ENCODE results near the gene MTAP.

Gene MTAP

GRCh38 chr9:21804791-21805190 lies 2.4 kb downstream of the MTAP start:
- DNase-seq (ENCODE audit: low read depth), result no peak

GRCh38 chr9:21806644-21807043 lies 4.2 kb downstream of the MTAP start:
- no peak for DNase-seq (ENCODE audit: low read depth)

GRCh38 chr9:21810388-21810787 lies 8.0 kb downstream of the MTAP start:
- no peak for DNase-seq (ENCODE audit: low read depth)

- DNase-seq (ENCODE audit: low read depth), result no peak
These were observed 8.4 kb downstream of the MTAP start for GRCh38 chr9:21810881-21811280.

- no peak for DNase-seq (ENCODE audit: low read depth)
These were observed 9.5 kb downstream of the MTAP start for GRCh38 chr9:21811914-21812313.

- no peak for DNase-seq (ENCODE audit: low read depth)
These were observed 10.0 kb downstream of the MTAP start for GRCh38 chr9:21812415-21812814.

- DNase-seq (ENCODE audit: low read depth), result peak; percentile 27
These were observed 10.6 kb downstream of the MTAP start for GRCh38 chr9:21812946-21813568.

- DNase-seq (ENCODE audit: low read depth), result peak; percentile 34
These were observed 11.4 kb downstream of the MTAP start for GRCh38 chr9:21813575-21814473.

- DNase-seq (ENCODE audit: low read depth), result no peak
These were observed 13.2 kb downstream of the MTAP start for GRCh38 chr9:21815643-21816042.

GRCh38 chr9:21817176-21817575 lies 14.7 kb downstream of the MTAP start:
- DNase-seq (ENCODE audit: low read depth), result no peak

- DNase-seq (ENCODE audit: low read depth), result no peak
These were observed 23.2 kb downstream of the MTAP start for GRCh38 chr9:21825637-21826036.

- no peak for DNase-seq (ENCODE audit: low read depth)
These were observed 26.5 kb downstream of the MTAP start for GRCh38 chr9:21828853-21829410.

- no peak for DNase-seq (ENCODE audit: low read depth)
These were observed 28.2 kb downstream of the MTAP start for GRCh38 chr9:21830589-21830988.

- no peak for DNase-seq (ENCODE audit: low read depth)
These were observed 29.5 kb downstream of the MTAP start for GRCh38 chr9:21831841-21832509.

GRCh38 chr9:21833090-21833801 lies 30.8 kb downstream of the MTAP start:
- no peak for DNase-seq (ENCODE audit: low read depth)

GRCh38 chr9:21835121-21835520 lies 32.7 kb downstream of the MTAP start:
- DNase-seq (ENCODE audit: low read depth), result no peak

- no peak for DNase-seq (ENCODE audit: low read depth)
These were observed 34.2 kb downstream of the MTAP start for GRCh38 chr9:21836437-21837161.

GRCh38 chr9:21837501-21837900 lies 35.1 kb downstream of the MTAP start:
- no peak for DNase-seq (ENCODE audit: low read depth)

- DNase-seq (ENCODE audit: low read depth), result no peak
These were observed 38.2 kb downstream of the MTAP start for GRCh38 chr9:21840647-21841046.

GRCh38 chr9:21841133-21841532 lies 38.7 kb downstream of the MTAP start:
- no peak for DNase-seq (ENCODE audit: low read depth)

- DNase-seq (ENCODE audit: low read depth), result no peak
These were observed 46.2 kb downstream of the MTAP start for GRCh38 chr9:21848615-21849014.
